HPDE6-E6E7 (cell line): ENCODE data around the gene TMED7.

Experiments
- DNase-seq: peaks from one replicate; pipeline ENCODE4 v3.0.0; 2011; ENCODE audit warnings: missing footprints; ENCODE audit errors: extremely low spot score

Gene TMED7

DNA sequence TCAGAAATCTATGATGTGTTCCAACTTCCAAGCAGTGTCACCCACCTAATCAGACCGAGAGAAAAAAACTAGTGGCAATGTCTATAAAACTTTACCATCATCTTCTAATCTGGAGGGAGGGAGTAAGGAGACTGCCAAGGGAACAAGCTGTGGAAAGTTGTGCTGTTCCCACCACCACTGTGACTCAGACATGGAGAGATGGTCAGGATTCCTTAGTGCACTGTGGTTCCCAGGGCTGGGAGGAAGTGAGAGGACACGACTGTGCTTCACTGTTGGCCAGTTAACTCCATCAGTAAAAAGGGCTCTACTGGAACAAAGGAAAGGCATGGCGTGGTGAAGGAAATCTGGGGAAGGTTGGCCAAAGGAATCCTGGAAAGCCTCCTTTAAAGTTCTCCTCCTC, 42.4 kb downstream of the TMED7 start:
- no peak for DNase-seq

DNA sequence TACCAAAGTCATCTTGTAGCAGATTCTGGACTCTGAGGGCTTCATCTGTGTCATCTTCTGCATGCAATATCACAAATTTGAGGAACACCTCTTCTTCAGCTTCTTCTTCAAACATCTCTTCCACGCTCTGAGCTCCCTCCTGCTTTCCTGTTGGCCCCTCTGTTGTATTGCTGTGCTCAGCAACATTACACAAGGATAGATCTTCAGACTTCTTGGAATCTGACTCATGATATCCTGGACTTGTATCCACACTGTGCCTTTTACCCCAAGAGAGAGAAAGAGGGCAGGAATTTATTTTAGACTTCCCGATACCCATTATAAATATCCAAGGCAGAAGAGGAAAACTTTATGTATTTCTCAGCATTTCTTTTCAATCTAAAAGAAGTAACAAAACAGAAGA, 44.9 kb downstream of the TMED7 start:
- DNase-seq, result no peak

DNA sequence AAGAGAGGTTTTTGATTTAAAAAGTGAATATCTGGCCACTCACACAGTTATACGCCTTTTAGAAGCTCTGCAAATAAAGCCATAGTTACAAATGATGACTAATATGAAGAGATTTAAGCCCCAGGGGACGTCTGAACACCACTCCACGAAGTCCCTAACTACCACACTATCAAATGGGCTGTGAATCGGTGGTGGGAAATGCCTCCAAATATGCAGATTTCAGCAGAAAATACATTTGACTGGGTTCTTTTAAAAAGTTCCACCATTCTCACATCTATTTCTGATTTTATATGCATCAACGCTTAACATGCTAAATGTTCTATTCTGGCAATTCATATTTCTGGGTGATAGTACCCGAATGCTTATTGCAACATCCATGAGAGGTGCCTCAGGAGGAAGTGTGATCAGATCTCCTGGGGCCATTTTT, 46.1 kb downstream of the TMED7 start:
- DNase-seq, result no peak

DNA sequence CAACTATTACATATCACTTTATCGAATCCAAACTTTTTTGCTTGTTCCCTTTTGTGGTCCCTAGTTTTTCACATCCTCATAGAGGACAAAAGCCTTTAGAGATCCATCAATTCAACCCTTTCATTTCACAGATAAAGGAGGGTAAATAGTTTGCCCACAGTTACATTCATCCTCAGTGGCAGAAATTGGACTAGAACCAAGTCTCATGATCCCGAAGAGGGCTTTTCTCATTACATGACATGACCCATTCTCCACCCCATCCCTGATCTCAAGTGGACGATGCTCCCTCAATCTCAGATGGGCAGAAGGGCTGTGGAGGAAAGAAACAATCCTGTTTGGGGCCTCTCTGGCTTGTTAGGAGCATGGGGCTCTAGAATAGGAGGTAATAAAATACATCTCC, 46.6 kb downstream of the TMED7 start:
- no peak for DNase-seq

DNA sequence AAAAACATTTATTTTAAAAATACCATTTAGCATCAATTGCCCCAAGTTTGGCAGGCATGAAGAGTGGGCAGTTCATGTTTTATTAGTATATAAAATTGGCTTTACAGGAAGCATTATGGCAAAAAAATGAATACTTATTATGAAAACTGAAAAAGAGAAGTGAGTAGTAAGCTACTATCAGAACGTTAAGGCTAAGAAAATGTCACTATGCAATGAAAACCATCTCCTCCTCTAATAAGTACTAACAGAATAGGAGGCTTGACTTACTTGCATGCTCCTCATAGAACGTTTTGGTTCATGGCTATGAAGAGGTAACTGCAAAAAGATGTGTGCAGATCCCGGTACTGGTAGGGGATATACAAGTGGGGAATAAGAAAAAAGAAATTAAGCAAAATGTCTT, 47.2 kb downstream of the TMED7 start:
- no peak for DNase-seq

DNA sequence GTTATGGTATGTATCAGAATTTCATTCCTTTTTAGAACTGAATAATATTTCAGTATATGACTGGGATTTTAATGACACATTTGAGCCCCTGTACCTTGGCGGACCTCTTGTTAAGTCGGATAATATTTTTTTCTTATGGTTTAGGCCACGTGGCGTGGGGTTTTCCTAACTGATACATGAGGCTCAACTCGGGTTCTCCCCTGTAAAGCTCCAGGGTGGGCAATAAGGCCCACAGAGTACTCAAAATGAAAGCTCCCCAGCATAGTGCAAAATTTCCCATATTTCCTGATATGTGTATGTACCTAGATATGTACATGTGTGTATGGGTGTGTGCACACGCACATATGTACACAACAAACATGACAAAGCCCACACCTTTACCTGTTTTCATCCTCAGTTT, 48.1 kb downstream of the TMED7 start:
- no peak for DNase-seq

DNA sequence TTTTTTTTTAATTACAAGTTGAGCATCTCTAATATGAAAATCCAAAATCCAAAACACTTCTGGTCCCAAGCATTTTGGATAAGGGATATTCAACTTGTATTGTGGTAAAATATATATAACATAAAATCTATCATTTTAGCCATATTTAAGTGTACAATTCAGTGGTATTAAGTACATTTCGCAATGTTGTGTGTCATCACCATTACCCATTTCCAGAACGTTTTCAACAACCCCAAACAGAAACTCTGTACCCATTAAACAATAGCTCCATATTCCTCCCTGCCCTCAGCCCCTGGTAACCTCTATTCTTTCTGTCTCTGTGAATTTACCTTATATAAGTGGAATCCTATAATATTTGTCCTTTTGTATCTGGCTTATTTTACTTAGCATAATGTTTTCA, 48.5 kb downstream of the TMED7 start:
- DNase-seq, result no peak

DNA sequence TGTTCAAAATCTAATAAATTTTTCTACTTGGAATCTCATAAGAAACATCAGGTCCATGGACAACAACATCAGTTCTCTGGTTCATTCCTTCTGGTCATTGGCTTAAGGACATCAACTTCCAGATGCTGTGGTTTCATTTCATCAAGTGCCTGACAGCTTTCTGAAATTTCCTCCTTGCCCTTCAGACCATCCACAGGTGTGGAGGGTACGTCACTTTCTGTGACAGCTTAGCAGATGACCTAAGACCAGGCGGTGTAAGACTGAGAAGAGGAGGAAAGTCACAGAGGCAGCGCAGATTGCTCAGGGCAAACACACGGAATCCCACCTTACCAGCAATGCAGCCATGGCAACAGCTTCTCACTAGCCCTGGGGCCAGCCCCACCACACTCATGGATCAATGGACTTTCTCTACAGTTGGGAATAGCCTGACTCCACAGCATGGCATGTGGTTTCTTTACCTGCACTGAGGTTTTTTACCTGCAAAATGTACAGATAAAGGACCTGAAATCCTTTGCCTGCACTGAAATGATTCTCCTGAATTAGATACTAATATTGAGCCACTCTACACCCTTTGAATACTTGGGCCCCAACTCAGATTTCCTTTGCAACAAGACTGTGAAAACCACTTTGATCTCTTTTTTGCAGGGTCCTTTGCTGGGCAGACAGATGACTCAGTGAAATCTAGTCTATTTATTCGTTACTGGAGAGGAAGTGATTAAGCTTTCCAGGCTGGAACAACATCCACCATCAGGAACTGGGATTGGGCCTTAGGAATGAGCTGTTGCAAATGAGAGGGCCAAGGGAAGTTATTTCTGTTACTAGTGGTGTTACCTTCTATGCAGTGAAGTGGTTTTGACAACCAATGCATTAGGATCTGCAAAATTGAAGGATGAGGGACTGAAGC, 50.4 kb downstream of the TMED7 start:
- no peak for DNase-seq

DNA sequence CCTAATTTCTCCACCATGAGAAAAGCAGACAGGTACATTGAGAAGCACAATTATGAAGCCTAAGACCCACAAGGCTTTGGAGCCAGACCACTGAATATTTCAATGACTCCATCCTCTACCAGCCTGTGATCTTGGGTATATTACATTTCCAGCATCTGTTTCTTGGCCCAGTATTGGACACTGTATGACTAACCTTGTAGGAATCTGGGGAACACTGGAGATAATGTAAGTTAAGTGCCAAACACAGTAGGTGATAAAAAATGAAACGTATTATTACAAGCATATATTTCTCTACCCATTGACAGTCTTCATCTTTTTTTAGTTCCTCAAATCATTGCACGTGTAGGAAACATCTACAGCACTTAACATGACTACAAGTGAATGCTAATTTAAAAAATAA, 52.7 kb downstream of the TMED7 start:
- no peak for DNase-seq

DNA sequence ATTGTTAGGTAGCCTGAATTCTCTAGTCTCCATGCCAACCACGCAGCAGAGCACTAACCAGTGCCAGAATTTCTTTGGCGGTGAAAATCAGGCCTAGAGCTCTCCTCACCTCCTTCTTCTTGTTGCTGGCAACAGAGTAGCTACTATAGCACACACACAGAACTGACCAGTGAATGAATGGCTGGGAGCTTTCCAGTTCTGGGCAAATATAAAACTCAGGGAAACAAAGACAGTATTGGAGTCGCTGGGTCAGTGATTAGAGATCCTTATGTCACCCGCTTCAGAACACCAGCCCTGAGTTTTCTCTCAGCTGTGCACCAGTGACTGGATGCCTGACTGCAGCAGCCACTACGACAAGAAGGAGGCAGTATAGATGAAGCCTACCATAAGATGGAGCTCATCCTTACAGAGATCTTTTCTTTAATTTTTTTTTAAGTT, 54.4 kb downstream of the TMED7 start:
- no peak for DNase-seq

DNA sequence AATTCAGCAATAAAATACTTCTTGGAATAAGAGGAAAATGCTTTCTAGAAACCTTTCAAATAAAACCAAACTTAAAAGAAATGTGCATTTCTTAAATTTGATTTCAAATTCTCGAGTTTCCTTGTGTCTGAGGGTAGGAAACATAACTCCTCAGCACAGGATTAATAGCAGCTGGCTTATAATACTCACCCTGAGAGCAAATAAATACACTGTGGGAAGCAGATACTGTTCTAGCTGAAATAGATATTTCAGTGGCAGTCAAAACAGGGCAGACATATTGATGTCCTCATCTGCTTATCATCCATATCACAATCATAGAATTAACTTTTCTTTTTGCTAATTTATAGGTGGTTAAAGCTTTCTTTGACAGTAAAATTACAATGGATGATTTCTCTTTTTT, 57.2 kb downstream of the TMED7 start:
- DNase-seq, result no peak

DNA sequence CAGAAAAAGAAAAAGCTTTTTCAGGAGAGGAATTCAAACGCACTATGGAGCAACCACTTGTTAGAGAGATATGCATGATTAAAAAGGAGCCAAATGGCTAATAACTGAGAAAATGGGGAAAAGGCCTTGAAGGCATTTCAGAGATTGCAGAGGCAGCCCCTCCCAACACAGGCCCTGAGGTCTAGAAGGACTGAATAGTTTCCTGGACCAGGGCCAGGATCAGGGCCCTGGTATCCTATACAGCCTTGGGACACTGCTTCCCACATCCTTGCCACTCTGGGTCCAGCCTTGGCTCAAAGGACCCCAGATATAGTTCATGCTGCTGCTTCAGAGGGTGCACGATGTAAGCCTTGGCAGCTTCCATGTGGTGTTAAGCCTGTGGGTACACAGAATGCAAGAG, 60.6 kb downstream of the TMED7 start:
- DNase-seq, result no peak
